Ishikawa (cell line): ENCODE results near the gene GRAMD2A.

Experiments used
- CEBPB ChIP-seq: IDR thresholded peaks from 2 replicates; pipeline ENCODE4 v1.6.1; 2012
- CREB1 ChIP-seq: IDR thresholded peaks from 2 replicates; pipeline ENCODE4 v1.6.1; 2012; ENCODE audit warnings: low read depth
- EGR1 ChIP-seq: IDR thresholded peaks from 2 replicates; pipeline ENCODE4 v1.6.1; 2012
- EP300 ChIP-seq: IDR thresholded peaks from 2 replicates; pipeline ENCODE4 v1.6.1; 2012; ENCODE audit warnings: borderline replicate concordance
- FOXM1 ChIP-seq: IDR thresholded peaks from 2 replicates; pipeline ENCODE4 v1.6.1; 2012; ENCODE audit warnings: low read depth, borderline replicate concordance
- NFIC ChIP-seq: IDR thresholded peaks from 2 replicates; pipeline ENCODE4 v1.6.1; 2012
- RAD21 ChIP-seq: IDR thresholded peaks from 2 replicates; pipeline ENCODE4 v1.6.1; 2012; ENCODE audit warnings: low read depth
- REST ChIP-seq: IDR thresholded peaks from 2 replicates; pipeline ENCODE4 v1.6.1; 2012; ENCODE audit warnings: low read depth, mild to moderate bottlenecking
- TAF1 ChIP-seq: IDR thresholded peaks from 2 replicates; pipeline ENCODE4 v1.6.1; 2012; ENCODE audit warnings: low read depth, mild to moderate bottlenecking
- TCF12 ChIP-seq: IDR thresholded peaks from 2 replicates; pipeline ENCODE4 v1.6.1; 2012; ENCODE audit warnings: low read depth
- TEAD4 ChIP-seq: IDR thresholded peaks from 2 replicates; pipeline ENCODE4 v1.6.1; 2012
- USF1 ChIP-seq: IDR thresholded peaks from 2 replicates; pipeline ENCODE4 v1.6.1; 2012
- YY1 ChIP-seq: IDR thresholded peaks from 2 replicates; pipeline ENCODE4 v1.6.1; 2012; ENCODE audit warnings: low read depth
- ZBTB7A ChIP-seq: IDR thresholded peaks from 2 replicates; pipeline ENCODE4 v1.6.1; 2012; ENCODE audit warnings: low read depth
- TF ChIP-seq, protein P1 (sequence below): IDR thresholded peaks from 2 replicates; pipeline ENCODE4 v1.6.1; 2012

GRAMD2A gene

GRCh38 chr15:72237853-72238224 lies 40.3 kb upstream of the GRAMD2A start:
- TF ChIP-seq EP300, result no peak
- no peak for TF ChIP-seq TEAD4
- no peak for TF ChIP-seq CEBPB
- TF ChIP-seq FOXM1, result no peak
- no peak for TF ChIP-seq CREB1
- TF ChIP-seq YY1, result no peak
- no peak for TF ChIP-seq ZBTB7A
- no peak for TF ChIP-seq REST
- no peak for TF ChIP-seq TCF12
- TF ChIP-seq RAD21, result no peak
- TF ChIP-seq TAF1, result no peak
- TF ChIP-seq, protein P1, sequence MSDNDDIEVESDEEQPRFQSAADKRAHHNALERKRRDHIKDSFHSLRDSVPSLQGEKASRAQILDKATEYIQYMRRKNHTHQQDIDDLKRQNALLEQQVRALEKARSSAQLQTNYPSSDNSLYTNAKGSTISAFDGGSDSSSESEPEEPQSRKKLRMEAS, result no peak
- TF ChIP-seq EGR1, result no peak
- no peak for TF ChIP-seq NFIC
- no peak for TF ChIP-seq USF1

- no peak for TF ChIP-seq CREB1
- TF ChIP-seq EP300, result peak; percentile 68; the same call in 1 of the 2 replicates
- TF ChIP-seq, protein P1, result no peak
- TF ChIP-seq TAF1, result peak; percentile 46; the same call in 1 of the 2 replicates
- TF ChIP-seq RAD21, result no peak
- TF ChIP-seq NFIC, result no peak
Observed at GRCh38 chr15:72237029-72237852, 39.7 kb upstream of the GRAMD2A start.

DNA sequence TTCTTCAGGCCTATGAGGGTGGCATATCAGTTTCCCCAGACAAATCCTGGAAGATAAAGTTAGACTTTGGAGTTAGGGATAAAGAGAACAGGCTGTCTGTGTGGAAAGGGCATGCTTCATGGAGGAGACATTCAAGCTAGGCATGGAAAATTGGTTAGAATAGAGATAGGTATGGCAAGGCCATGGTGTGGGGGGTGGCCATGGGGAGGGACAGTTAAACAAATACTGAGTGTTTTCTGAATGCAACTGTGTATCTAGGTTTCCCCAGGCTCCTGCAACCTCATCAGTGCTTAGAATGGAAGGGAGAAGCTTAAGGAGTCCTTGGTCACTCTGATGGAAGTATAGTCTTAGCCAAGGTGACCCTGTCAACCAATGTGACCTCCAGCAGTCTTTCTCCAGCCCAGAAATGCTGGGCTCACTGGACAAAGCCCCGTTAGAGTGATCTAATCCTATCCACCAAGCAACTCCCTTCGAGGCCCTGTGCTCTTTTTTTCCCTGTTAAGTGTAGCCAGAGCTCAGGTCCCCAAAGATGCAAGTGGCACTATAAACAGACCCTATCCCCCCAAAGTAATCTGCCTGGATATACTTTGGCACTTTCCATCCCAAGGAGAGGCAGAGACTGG lies 38.9 kb upstream of the GRAMD2A start:
- TF ChIP-seq FOXM1 (no peak), ZBTB7A (no peak), NFIC (no peak), TCF12 (no peak), TAF1 (no peak), YY1 (no peak), EGR1 (no peak), EP300 (no peak), USF1 (no peak), RAD21 (no peak), REST (no peak), CREB1 (no peak), CEBPB (no peak), TEAD4 (no peak)
- TF ChIP-seq, protein P1, result no peak

- TF ChIP-seq CREB1 (no peak), FOXM1 (no peak), TEAD4 (no peak), CEBPB (no peak)
- TF ChIP-seq, protein P1, result no peak
Observed at GRCh38 chr15:72235298-72235697, 37.7 kb upstream of the GRAMD2A start.

- TF ChIP-seq USF1, result no peak
- no peak for TF ChIP-seq FOXM1
- TF ChIP-seq, protein P1, result no peak
- TF ChIP-seq REST, result no peak
- TF ChIP-seq TAF1, result no peak
- no peak for TF ChIP-seq CREB1
- TF ChIP-seq TCF12, result no peak
- TF ChIP-seq CEBPB, result no peak
- no peak for TF ChIP-seq YY1
- TF ChIP-seq EP300, result no peak
- no peak for TF ChIP-seq RAD21
- no peak for TF ChIP-seq ZBTB7A
- TF ChIP-seq TEAD4, result no peak
- no peak for TF ChIP-seq EGR1
- TF ChIP-seq NFIC, result no peak
Observed at GRCh38 chr15:72233769-72234168, 36.2 kb upstream of the GRAMD2A start.
